Measurements from ENCODE around the gene PCP4. TPM values are rescaled to one million over a fixed set of nuclear protein-coding genes. Genes with fewer than 3 reads are reported as not detected.

Gene PCP4
- total RNA-seq, 1 donor from 2014 or later, result not detected

DNA sequence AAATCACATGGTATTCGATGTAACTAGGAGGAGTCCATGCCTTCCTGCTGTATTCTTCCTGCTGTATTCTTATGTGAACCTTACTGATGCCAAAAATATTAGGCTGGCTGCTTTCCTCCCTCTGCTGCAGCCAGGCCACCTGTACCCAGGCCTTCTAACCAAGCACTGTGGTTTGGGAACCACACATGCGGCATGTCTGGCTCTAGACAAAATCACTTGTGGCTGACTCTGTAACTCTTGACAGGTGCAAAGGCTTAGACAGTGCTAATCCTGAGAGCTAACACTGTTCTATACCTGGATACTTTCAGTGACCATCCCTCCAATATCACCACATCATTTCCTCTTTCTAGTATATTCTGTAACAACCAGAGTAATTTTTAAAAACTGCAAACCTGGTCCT is 67.7 kb downstream of the PCP4 start:
- no peak for TF ChIP-seq CTCF (IDR thresholded peaks at IDR 0.05)
- no peak for DNase-seq (ENCODE audit: low spot score)
- Mint-ChIP-seq H3K36me3 (ENCODE audit: low read depth) (no peaks in the 10 kb centered on the region), H3K9me3 (ENCODE audit: low read depth) (peaks cover 28% of the 10 kb centered on the region), H3K27ac (ENCODE audit: unreplicated experiment) (no peak overlapping the region), H3K4me1 (ENCODE audit: low read depth) (no peaks in the 10 kb centered on the region), H3K4me3 (ENCODE audit: unreplicated experiment) (no peak overlapping the region), H3K27me3 (ENCODE audit: low read depth) (no peaks in the 10 kb centered on the region)

DNA sequence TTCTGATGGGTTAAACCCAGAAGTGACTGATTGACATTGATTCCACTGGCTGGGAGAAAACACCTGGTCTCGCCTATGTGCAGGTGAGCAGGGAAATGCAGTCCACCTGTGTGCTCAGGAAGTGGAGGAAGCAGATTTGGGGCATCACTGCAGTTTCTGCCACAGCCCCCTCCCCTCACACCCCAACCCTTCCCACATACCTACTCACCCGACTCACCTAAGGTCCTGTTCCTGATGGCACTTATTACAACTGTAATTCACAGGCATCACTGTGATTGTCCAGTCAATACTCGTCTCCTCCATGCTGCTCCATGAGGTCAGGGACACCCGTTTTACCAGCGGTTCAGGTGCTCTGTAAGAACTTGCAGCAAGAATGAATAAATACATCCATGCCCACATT is 68.5 kb downstream of the PCP4 start:
- TF ChIP-seq CTCF (IDR thresholded peaks at IDR 0.05), result no peak
- Mint-ChIP-seq H3K4me3 (ENCODE audit: unreplicated experiment) (no peak overlapping the region), H3K27ac (ENCODE audit: unreplicated experiment) (no peak overlapping the region), H3K27me3 (ENCODE audit: low read depth) (no peaks in the 10 kb centered on the region), H3K4me1 (ENCODE audit: low read depth) (no peaks in the 10 kb centered on the region), H3K9me3 (ENCODE audit: low read depth) (peaks cover 27% of the 10 kb centered on the region), H3K36me3 (ENCODE audit: low read depth) (no peaks in the 10 kb centered on the region)
- no peak for DNase-seq (ENCODE audit: low spot score)

DNA sequence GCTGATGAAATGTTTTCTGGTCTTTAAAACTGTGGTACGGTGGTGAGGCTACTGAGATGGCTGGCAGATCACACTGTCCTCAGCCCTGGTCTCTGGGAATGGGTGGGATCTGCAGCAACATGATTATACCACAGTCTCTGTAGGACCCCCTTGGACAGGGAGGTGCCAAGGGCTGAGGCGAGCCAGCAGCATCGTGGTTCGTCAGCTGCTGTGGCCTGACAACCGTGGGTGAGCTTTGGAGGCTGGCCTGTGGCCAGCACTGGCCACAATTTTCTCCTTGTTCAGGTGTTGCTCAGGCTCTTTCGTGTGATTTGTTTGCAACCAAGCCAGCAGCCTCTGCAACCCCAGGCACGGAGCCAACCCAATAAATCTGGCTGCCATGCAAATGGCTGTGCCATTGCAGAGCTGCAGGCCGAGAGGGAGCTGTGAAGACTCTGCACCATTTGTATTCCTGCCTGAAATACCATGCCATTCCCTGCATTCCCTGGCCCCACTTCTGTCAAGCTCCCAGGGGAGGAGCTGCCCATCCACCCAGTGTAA is 70.9 kb downstream of the PCP4 start:
- Mint-ChIP-seq H3K4me3 (ENCODE audit: unreplicated experiment) (no peak overlapping the region), H3K27ac (ENCODE audit: unreplicated experiment) (no peak overlapping the region), H3K36me3 (ENCODE audit: low read depth) (no peaks in the 10 kb centered on the region), H3K9me3 (ENCODE audit: low read depth) (peaks cover 23% of the 10 kb centered on the region), H3K27me3 (ENCODE audit: low read depth) (no peaks in the 10 kb centered on the region), H3K4me1 (ENCODE audit: low read depth) (no peaks in the 10 kb centered on the region)
- TF ChIP-seq CTCF (IDR thresholded peaks at IDR 0.05), result no peak
- no peak for DNase-seq (ENCODE audit: low spot score)

DNA sequence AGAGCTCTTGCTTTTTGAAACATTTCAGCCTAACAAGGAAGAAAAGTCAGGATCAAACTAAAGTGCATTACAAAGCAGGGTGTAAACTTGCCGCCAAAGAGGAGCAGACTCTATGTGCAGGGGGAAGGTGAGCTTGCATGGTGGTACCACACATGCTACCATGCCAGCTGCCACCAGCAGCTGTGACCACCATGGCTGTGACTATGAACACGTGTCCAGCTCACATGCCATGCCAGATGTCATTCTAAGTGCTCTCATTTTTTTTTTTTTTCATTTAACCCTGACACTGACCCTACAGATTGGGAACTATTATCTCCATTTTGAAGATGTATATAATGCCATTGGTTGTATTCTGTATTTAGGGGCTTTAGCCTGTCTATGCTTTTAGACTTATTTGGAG is 79.0 kb downstream of the PCP4 start:
- no peak for DNase-seq (ENCODE audit: low spot score)
- no peak for TF ChIP-seq CTCF (IDR thresholded peaks at IDR 0.05)
- Mint-ChIP-seq H3K9me3 (ENCODE audit: low read depth) (peaks cover 47% of the 10 kb centered on the region), H3K36me3 (ENCODE audit: low read depth) (peaks cover 1% of the 10 kb centered on the region), H3K27me3 (ENCODE audit: low read depth) (no peaks in the 10 kb centered on the region), H3K4me1 (ENCODE audit: low read depth) (no peaks in the 10 kb centered on the region), H3K27ac (ENCODE audit: unreplicated experiment) (no peak overlapping the region), H3K4me3 (ENCODE audit: unreplicated experiment) (no peak overlapping the region)

GRCh38 chr21:39947031-39947430 is 79.8 kb downstream of the PCP4 start:
- Mint-ChIP-seq H3K36me3 (ENCODE audit: low read depth) (peaks cover 1% of the 10 kb centered on the region), H3K4me3 (ENCODE audit: unreplicated experiment) (no peak overlapping the region), H3K9me3 (ENCODE audit: low read depth) (peaks cover 52% of the 10 kb centered on the region), H3K27me3 (ENCODE audit: low read depth) (no peaks in the 10 kb centered on the region), H3K27ac (ENCODE audit: unreplicated experiment) (no peak overlapping the region), H3K4me1 (ENCODE audit: low read depth) (no peaks in the 10 kb centered on the region)
- TF ChIP-seq CTCF (IDR thresholded peaks at IDR 0.05), result no peak
- no peak for DNase-seq (ENCODE audit: low spot score)

Data from chondrocyte (in vitro differentiated cells).